ENCODE results near the gene RRAS2. TPM values are rescaled to one million over a fixed set of nuclear protein-coding genes. Genes with fewer than 3 reads are reported as not detected.
A peak's percentile ranks its signal among the peaks of the same experiment; 100 is the strongest.

RRAS2 gene
- total and polyA plus RNA-seq, 10 of the 15 experiments (the other 5 are each of a cell fraction or from before 2014, with no cell fraction given) = 26.9 to 72.4 (median 45.4) TPM

DNA sequence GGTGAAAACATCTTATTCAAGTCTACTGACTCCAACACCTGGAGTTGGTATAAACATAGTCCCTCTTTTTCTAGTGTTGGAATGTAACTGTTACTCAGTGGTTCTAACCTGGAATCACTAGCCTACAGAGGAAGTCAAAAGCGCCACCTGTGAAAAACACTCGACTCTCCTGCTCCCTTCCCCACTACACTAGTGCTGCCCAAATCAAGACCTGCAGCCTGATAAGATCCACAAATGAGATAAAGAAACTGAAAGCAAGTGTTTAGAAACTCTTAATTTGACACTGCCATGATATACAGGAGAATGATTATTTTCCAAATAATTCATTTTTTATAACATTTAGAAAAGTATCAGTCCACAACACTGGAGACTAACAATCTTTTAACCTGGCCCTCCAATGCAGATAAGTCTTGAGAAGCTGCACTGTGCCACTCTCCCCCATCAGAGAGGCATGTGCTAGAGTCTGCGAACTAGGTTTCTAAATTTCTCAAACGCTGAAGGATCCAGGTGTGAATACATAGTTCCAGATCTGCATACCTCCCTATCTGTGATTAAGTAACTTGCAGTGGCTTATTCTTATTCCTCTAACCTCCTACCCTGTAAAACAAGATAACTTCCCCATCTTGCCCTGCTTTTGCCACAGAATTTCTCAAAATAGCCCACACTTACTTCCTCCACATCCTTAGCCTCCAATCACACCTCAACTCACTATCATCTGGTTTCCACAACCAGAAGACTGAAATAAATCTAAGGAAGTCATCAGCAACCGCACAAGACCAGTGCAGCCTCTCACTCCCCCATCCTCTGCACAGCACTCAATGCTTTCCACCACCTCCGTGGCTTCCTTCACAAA, 88.1 kb downstream of the RRAS2 start:
- RAD21 ChIA-PET (ENCODE audit: unreplicated experiment) = no interaction called here
- TF ChIP-seq SMARCA5 (IDR thresholded peaks at IDR 0.05) (0 out of 2 replicates have a peak, but pooled peaks have one; percentile 46), HDAC6 (IDR thresholded peaks at IDR 0.05; ENCODE audit: unreplicated experiment) (no peak), RUNX3 (IDR thresholded peaks at IDR 0.05; ENCODE audit: low read length) (peak; percentile 65), POLR2AphosphoS5 (IDR thresholded peaks at IDR 0.05; ENCODE audit: low read length) (0 out of 2 replicates have a peak, but pooled peaks have one; percentile 31), ZZZ3 (IDR thresholded peaks at IDR 0.05; ENCODE audit: control insufficient read depth, insufficient read length, low read depth) (no peak), HCFC1 (IDR thresholded peaks at IDR 0.05; ENCODE audit: low read length) (no peak), NFYA (IDR thresholded peaks at IDR 0.05; ENCODE audit: borderline replicate concordance, low read depth, low read length) (no peak), BCL11A (IDR thresholded peaks at IDR 0.05; ENCODE audit: low read depth, low read length) (no peak), ZNF24 (IDR thresholded peaks at IDR 0.05) (no peak), RCOR1 (conservative IDR thresholded peaks at IDR 0.05; ENCODE audit: low read depth, low read length) (no peak), ZNF384 (IDR thresholded peaks at IDR 0.05; ENCODE audit: borderline replicate concordance, low read depth, low read length) (no peak), CBX5 (IDR thresholded peaks at IDR 0.05; ENCODE audit: low read depth) (no peak), POLR2AphosphoS2 (IDR thresholded peaks at IDR 0.05; ENCODE audit: low read depth, low read length) (no peak)
- TF ChIP-seq, protein P1, sequence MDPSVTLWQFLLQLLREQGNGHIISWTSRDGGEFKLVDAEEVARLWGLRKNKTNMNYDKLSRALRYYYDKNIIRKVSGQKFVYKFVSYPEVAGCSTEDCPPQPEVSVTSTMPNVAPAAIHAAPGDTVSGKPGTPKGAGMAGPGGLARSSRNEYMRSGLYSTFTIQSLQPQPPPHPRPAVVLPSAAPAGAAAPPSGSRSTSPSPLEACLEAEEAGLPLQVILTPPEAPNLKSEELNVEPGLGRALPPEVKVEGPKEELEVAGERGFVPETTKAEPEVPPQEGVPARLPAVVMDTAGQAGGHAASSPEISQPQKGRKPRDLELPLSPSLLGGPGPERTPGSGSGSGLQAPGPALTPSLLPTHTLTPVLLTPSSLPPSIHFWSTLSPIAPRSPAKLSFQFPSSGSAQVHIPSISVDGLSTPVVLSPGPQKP (IDR thresholded peaks at IDR 0.05; ENCODE audit: low read depth, low read length) = no peak
- TF ChIP-seq, protein P2, sequence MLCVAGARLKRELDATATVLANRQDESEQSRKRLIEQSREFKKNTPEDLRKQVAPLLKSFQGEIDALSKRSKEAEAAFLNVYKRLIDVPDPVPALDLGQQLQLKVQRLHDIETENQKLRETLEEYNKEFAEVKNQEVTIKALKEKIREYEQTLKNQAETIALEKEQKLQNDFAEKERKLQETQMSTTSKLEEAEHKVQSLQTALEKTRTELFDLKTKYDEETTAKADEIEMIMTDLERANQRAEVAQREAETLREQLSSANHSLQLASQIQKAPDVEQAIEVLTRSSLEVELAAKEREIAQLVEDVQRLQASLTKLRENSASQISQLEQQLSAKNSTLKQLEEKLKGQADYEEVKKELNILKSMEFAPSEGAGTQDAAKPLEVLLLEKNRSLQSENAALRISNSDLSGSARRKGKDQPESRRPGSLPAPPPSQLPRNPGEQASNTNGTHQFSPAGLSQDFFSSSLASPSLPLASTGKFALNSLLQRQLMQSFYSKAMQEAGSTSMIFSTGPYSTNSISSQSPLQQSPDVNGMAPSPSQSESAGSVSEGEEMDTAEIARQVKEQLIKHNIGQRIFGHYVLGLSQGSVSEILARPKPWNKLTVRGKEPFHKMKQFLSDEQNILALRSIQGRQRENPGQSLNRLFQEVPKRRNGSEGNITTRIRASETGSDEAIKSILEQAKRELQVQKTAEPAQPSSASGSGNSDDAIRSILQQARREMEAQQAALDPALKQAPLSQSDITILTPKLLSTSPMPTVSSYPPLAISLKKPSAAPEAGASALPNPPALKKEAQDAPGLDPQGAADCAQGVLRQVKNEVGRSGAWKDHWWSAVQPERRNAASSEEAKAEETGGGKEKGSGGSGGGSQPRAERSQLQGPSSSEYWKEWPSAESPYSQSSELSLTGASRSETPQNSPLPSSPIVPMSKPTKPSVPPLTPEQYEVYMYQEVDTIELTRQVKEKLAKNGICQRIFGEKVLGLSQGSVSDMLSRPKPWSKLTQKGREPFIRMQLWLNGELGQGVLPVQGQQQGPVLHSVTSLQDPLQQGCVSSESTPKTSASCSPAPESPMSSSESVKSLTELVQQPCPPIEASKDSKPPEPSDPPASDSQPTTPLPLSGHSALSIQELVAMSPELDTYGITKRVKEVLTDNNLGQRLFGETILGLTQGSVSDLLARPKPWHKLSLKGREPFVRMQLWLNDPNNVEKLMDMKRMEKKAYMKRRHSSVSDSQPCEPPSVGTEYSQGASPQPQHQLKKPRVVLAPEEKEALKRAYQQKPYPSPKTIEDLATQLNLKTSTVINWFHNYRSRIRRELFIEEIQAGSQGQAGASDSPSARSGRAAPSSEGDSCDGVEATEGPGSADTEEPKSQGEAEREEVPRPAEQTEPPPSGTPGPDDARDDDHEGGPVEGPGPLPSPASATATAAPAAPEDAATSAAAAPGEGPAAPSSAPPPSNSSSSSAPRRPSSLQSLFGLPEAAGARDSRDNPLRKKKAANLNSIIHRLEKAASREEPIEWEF (IDR thresholded peaks at IDR 0.05; ENCODE audit: insufficient replicate concordance, low read depth, low read length) = no peak
- peak; percentile 33 for DNase-seq (ENCODE audit: low read depth, low spot score)
- peak overlapping the region; percentile 56 for H3K4me2 ChIP-seq (ENCODE audit: control insufficient read depth, insufficient read depth)
- peak; percentile 85 for ATAC-seq
- no peaks in the 10 kb centered on the region for H3K9me3 ChIP-seq (replicated peaks; ENCODE audit: control insufficient read depth, insufficient read depth, low read length)
- no peaks in the 10 kb centered on the region for H3K27me3 ChIP-seq (replicated peaks in 1 of 2; ENCODE audit: control insufficient read depth in 2 of 2, insufficient read depth in 2 of 2, low read length in 1 of 2)
- H3K9ac ChIP-seq (ENCODE audit: control insufficient read depth, insufficient read depth, low read length) = no peak overlapping the region
- SMC1A ChIA-PET (ENCODE audit: uncharacterized antibody, unreplicated experiment) = interaction anchor here (1.3 to 1.6 kb wide), 2 partner anchors 37 to 184 kb away, joined by 3 to 5 read pairs; no protein-coding TSS in a partner anchor
- intact Hi-C loops (cut with micrococcal nuclease; ENCODE audit: unreplicated experiment) (no loop called here), in situ Hi-C loops (cut with MboI) (no loop called here)
- H3K79me2 ChIP-seq (ENCODE audit: control insufficient read depth, insufficient read depth, low read length) = no peaks in the 10 kb centered on the region
- no peak for FAIRE-seq
- peak overlapping the region; percentile 33 for H3K27ac ChIP-seq (ENCODE audit: control insufficient read depth, insufficient read depth)
- peaks cover 21% of the 10 kb centered on the region for H3K4me1 ChIP-seq (ENCODE audit: control insufficient read depth, insufficient read depth, low read length)
- POLR2A ChIA-PET = no interaction called here
- BruUV-seq (replicated peaks) = no TSS peak
- WGBS (ENCODE audit: insufficient coverage, insufficient replicate concordance, low lambda C conversion rate, missing lambda C conversion rate) = 15% methylated on average over 6 of the region's 6 CpGs
- CTCF ChIA-PET = no interaction called here
- no peaks in the 10 kb centered on the region for H3K36me3 ChIP-seq (ENCODE audit: control insufficient read depth in 2 of 2, insufficient read depth in 2 of 2, low read length in 1 of 2)
- H2AFZ ChIP-seq (ENCODE audit: control insufficient read depth, low read depth, low read length) = no peak overlapping the region; the same call in 1 of the 2 replicates
- H3K4me3 ChIP-seq = peak overlapping the region; percentile 43; the same call in 1 of the 2 replicates
- H4K20me1 ChIP-seq (ENCODE audit: control insufficient read depth, insufficient read depth) = no peaks in the 10 kb centered on the region
